ENCODE data around the gene TRIO. TPM values are rescaled to one million over a fixed set of nuclear protein-coding genes. Genes with fewer than 3 reads are reported as not detected.

The TRIO gene
- polyA plus RNA-seq, 1 of the 3 experiments (the other 2 are of a cell fraction) = 229 TPM

DNA sequence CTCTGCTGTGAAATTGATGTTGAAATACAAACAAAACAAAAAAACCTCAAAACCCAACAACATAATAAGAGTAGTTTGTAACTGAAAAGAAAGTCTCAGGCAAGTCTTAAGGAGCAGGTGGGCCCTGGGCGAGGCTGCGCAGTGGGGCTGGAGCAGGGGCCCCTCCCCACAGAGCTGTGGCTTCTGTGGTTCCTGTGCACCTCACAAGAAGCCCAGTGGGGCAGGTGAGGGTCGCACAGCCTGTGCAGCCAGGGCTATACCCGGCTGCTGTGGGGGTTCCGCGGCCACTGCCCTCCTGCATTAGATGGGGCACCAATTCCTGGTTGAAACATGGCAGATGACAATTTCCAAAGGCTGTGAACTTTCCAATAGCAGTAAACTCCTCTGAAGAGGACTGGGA, 75.3 kb downstream of the TRIO start:
- POLR2A ChIA-PET = no interaction called here
- peaks cover 27 to 29% of the 10 kb centered on the region in 2 experiments; a peak in 3 of 4 replicates for H3K4me1 ChIP-seq (ENCODE audit: control insufficient read depth in 1 of 2, insufficient read depth in 2 of 2, low read depth in 1 of 2, low read length in 1 of 2)
- no peak overlapping the region for H3K9ac ChIP-seq
- peaks cover 8% of the 10 kb centered on the region for H3F3A ChIP-seq (replicated peaks; ENCODE audit: insufficient read depth)
- H3K27me3 ChIP-seq (ENCODE audit: insufficient read depth) = no peaks in the 10 kb centered on the region
- CTCF ChIA-PET = no interaction called here
- no peaks in the 10 kb centered on the region for H3K9me3 ChIP-seq
- peak overlapping the region in 1 of 2 experiments; percentile 44; a peak in 1 of 4 replicates for H3K27ac ChIP-seq (ENCODE audit: low read depth in 2 of 2, low read length in 1 of 2)
- no peaks in the 10 kb centered on the region for H3K9me2 ChIP-seq
- H3K79me2 ChIP-seq (ENCODE audit: insufficient read depth) = peaks cover 100% of the 10 kb centered on the region
- peaks cover 99% of the 10 kb centered on the region for H4K20me1 ChIP-seq (ENCODE audit: insufficient read depth)
- 0 out of 2 replicates have a peak overlapping the region, but pooled peaks have one; percentile 5 for H3K4me2 ChIP-seq
- TF ChIP-seq, protein P1, sequence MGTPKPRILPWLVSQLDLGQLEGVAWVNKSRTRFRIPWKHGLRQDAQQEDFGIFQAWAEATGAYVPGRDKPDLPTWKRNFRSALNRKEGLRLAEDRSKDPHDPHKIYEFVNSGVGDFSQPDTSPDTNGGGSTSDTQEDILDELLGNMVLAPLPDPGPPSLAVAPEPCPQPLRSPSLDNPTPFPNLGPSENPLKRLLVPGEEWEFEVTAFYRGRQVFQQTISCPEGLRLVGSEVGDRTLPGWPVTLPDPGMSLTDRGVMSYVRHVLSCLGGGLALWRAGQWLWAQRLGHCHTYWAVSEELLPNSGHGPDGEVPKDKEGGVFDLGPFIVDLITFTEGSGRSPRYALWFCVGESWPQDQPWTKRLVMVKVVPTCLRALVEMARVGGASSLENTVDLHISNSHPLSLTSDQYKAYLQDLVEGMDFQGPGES (IDR thresholded peaks at IDR 0.05; ENCODE audit: low read depth, low read length) = no peak
- TF ChIP-seq FOXJ3 (CRISPR knock-in tag; IDR thresholded peaks at IDR 0.05) = no peak
- TF ChIP-seq ELF1 (IDR thresholded peaks at IDR 0.05) = no peak
- no peak for TF ChIP-seq JUND (IDR thresholded peaks at IDR 0.05)
- TF ChIP-seq CHD2 (IDR thresholded peaks at IDR 0.05; ENCODE audit: low read length, partially characterized antibody) = no peak
- TF ChIP-seq, protein P2, sequence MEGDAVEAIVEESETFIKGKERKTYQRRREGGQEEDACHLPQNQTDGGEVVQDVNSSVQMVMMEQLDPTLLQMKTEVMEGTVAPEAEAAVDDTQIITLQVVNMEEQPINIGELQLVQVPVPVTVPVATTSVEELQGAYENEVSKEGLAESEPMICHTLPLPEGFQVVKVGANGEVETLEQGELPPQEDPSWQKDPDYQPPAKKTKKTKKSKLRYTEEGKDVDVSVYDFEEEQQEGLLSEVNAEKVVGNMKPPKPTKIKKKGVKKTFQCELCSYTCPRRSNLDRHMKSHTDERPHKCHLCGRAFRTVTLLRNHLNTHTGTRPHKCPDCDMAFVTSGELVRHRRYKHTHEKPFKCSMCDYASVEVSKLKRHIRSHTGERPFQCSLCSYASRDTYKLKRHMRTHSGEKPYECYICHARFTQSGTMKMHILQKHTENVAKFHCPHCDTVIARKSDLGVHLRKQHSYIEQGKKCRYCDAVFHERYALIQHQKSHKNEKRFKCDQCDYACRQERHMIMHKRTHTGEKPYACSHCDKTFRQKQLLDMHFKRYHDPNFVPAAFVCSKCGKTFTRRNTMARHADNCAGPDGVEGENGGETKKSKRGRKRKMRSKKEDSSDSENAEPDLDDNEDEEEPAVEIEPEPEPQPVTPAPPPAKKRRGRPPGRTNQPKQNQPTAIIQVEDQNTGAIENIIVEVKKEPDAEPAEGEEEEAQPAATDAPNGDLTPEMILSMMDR (IDR thresholded peaks at IDR 0.05) = no peak
- no peak for TF ChIP-seq FOSL2 (IDR thresholded peaks at IDR 0.05; ENCODE audit: borderline replicate concordance, low read depth)
- no peak for TF ChIP-seq GABPA (IDR thresholded peaks at IDR 0.05; ENCODE audit: low read depth)
- no peak overlapping the region for H2AFZ ChIP-seq (ENCODE audit: low read depth)
- DNase-seq = no peak
- H3K36me3 ChIP-seq (replicated peaks in 1 of 2; ENCODE audit: control insufficient read depth in 1 of 2, insufficient read depth in 2 of 2, low read length in 1 of 2) = peaks cover 0 to 19% of the 10 kb centered on the region in 2 experiments
- H3K4me3 ChIP-seq (ENCODE audit: low read depth in 2 of 2, low read length in 1 of 2) = no peak overlapping the region
- 92% methylated on average over 5 of the region's 6 CpGs for WGBS (ENCODE audit: low lambda C conversion rate)

DNA sequence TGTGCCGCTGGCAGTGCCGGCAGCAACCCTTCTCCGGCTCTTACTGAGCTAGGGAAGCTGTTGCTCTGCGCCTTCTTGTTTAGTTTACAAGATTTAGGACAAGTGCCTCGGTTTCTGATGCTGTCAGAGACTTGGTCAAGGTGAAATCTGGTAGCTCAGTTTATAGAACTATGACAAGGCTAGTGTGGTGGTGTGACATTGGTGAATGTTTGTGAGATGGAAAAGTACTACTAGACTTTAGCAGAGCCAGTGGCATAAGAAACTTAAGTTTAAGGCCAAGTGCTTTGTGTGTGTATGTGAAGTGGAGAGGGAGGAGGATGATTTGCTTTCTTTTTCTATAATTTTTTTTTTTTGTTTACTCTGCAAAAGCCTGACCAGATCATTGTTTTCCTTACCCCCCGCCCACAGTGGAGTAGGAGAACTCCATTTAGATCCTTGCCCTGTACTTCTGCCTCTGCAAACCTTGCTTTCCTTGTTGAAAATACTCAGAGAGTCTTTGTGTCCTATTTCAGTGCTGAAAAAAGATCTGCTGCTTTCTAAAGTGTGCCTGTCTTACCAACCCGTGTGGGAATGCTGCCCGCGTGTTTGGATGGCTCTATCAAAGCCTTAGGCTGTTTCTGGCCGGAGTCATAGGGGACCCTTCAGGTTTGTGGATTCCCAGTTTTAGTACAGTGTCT, 75.9 kb downstream of the TRIO start:
- Histone ChIP-seq H3K9ac (no peak overlapping the region), H3K27ac (ENCODE audit: low read depth in 2 of 2, low read length in 1 of 2) (peak overlapping the region in 1 of 2 experiments; percentile 44; a peak in 1 of 4 replicates), H3K36me3 (replicated peaks in 1 of 2; ENCODE audit: control insufficient read depth in 1 of 2, insufficient read depth in 2 of 2, low read length in 1 of 2) (peaks cover 0 to 19% of the 10 kb centered on the region in 2 experiments), H3K4me3 (ENCODE audit: low read depth in 2 of 2, low read length in 1 of 2) (no peak overlapping the region), H3F3A (replicated peaks; ENCODE audit: insufficient read depth) (peaks cover 4% of the 10 kb centered on the region), H4K20me1 (ENCODE audit: insufficient read depth) (peaks cover 98% of the 10 kb centered on the region), H2AFZ (ENCODE audit: low read depth) (no peak overlapping the region), H3K9me3 (no peaks in the 10 kb centered on the region), H3K79me2 (ENCODE audit: insufficient read depth) (peaks cover 100% of the 10 kb centered on the region), H3K4me2 (0 out of 2 replicates have a peak overlapping the region, but pooled peaks have one; percentile 5), H3K9me2 (no peaks in the 10 kb centered on the region), H3K4me1 (ENCODE audit: control insufficient read depth in 1 of 2, insufficient read depth in 2 of 2, low read depth in 1 of 2, low read length in 1 of 2) (peaks cover 25 to 27% of the 10 kb centered on the region in 2 experiments; a peak in 3 of 4 replicates), H3K27me3 (ENCODE audit: insufficient read depth) (no peaks in the 10 kb centered on the region)
- ChIA-PET CTCF (no interaction called here), POLR2A (no interaction called here)
- WGBS (ENCODE audit: low lambda C conversion rate) = 97% methylated on average over 10 of the region's 10 CpGs
- DNase-seq = no peak
- no peak for TF ChIP-seq EP300 (IDR thresholded peaks at IDR 0.05; ENCODE audit: borderline replicate concordance in 1 of 2, low read depth in 1 of 2, low read length in 1 of 2)
- TF ChIP-seq FOXM1 (IDR thresholded peaks at IDR 0.05; ENCODE audit: low read depth) = no peak
- no peak for TF ChIP-seq RFX5 (IDR thresholded peaks at IDR 0.05; ENCODE audit: low read length)
- no peak for TF ChIP-seq FOSL2 (IDR thresholded peaks at IDR 0.05; ENCODE audit: borderline replicate concordance, low read depth)
- TF ChIP-seq GABPA (IDR thresholded peaks at IDR 0.05; ENCODE audit: low read depth) = no peak
- TF ChIP-seq RXRA (IDR thresholded peaks at IDR 0.05; ENCODE audit: borderline replicate concordance, low read depth) = no peak
- no peak for TF ChIP-seq JUND (IDR thresholded peaks at IDR 0.05)
- TF ChIP-seq, protein P1 (IDR thresholded peaks at IDR 0.05; ENCODE audit: low read depth, low read length) = no peak
- TF ChIP-seq, protein P3, sequence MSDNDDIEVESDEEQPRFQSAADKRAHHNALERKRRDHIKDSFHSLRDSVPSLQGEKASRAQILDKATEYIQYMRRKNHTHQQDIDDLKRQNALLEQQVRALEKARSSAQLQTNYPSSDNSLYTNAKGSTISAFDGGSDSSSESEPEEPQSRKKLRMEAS (IDR thresholded peaks at IDR 0.05; ENCODE audit: low read depth) = no peak
- TF ChIP-seq SIN3A (IDR thresholded peaks at IDR 0.05; ENCODE audit: borderline replicate concordance, low read depth, low read length) = no peak
- TF ChIP-seq, protein P4, sequence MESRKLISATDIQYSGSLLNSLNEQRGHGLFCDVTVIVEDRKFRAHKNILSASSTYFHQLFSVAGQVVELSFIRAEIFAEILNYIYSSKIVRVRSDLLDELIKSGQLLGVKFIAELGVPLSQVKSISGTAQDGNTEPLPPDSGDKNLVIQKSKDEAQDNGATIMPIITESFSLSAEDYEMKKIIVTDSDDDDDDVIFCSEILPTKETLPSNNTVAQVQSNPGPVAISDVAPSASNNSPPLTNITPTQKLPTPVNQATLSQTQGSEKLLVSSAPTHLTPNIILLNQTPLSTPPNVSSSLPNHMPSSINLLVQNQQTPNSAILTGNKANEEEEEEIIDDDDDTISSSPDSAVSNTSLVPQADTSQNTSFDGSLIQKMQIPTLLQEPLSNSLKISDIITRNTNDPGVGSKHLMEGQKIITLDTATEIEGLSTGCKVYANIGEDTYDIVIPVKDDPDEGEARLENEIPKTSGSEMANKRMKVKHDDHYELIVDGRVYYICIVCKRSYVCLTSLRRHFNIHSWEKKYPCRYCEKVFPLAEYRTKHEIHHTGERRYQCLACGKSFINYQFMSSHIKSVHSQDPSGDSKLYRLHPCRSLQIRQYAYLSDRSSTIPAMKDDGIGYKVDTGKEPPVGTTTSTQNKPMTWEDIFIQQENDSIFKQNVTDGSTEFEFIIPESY (IDR thresholded peaks at IDR 0.05; ENCODE audit: borderline replicate concordance, low read depth) = no peak
- TF ChIP-seq RAD21 (IDR thresholded peaks at IDR 0.05; ENCODE audit: low read length) = no peak
- TF ChIP-seq NRF1 (IDR thresholded peaks at IDR 0.05; ENCODE audit: low read depth, low read length) = no peak
- TF ChIP-seq, protein P2 (IDR thresholded peaks at IDR 0.05) = no peak
